ENCODE data around the gene LTBP4. TPM values are rescaled to one million over a fixed set of nuclear protein-coding genes. Genes with fewer than 3 reads are reported as not detected.

LTBP4 gene
- polyA plus RNA-seq, 1 donor (not counting 4 experiments of a cell fraction or from before 2014, with no cell fraction given), result 29.6 TPM

DNA sequence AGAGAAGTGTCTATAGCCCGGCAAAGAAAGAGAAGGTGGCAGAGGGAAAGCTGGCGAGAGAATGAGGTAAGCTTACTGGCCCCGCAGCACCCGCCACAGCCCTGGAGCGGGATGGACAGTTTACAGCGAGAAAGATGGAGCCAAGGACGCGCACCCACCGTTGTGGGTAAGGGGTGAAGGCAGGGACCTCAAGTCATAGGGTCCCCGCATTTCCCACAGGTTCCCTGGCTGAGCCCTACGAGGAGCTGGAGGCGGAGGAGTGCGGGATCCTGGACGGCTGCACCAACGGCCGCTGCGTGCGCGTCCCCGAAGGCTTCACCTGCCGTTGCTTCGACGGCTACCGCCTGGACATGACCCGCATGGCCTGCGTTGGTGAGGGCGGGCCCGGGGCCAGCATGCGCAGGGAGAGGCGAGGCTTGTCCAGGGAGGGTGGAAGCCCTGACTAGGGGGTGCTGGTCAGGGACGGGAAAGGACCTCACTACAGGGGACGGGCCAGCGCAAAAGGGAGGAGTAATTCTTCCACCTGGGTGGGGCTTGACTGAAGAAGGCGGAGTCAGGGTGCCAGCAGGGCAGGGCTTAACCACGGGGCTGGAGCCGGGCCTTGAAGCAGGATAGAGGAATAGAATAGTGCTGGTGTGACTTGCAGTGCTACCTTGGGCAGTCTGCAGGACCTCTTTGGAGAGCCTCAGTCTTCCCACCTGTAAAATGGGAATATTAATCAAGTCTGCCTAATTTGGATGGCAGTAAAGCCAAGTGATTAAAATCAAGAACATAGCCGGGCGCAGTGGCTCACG is 26.5 kb downstream of the LTBP4 start:
- peaks cover 4% of the 10 kb centered on the region for H3K4me1 ChIP-seq (ENCODE audit: control insufficient read depth, extremely low read depth, insufficient read depth, low read length)
- H2AFZ ChIP-seq (ENCODE audit: control insufficient read depth, low read length), result no peak overlapping the region
- no peaks in the 10 kb centered on the region for H3K9me1 ChIP-seq (ENCODE audit: control insufficient read depth, extremely low read depth, insufficient read depth, low read length)
- H3K36me3 ChIP-seq (ENCODE audit: control insufficient read depth in 2 of 2, extremely low read depth in 1 of 2, insufficient read depth in 2 of 2, low read length in 2 of 2), result peaks cover 28 to 30% of the 10 kb centered on the region in 2 experiments
- no peak for DNase-seq (ENCODE audit: low read depth, low spot score)
- no peak overlapping the region for H3K27ac ChIP-seq (ENCODE audit: control insufficient read depth, insufficient read depth, low read length)
- H3K79me2 ChIP-seq (ENCODE audit: control insufficient read depth, insufficient read depth, low read length), result no peaks in the 10 kb centered on the region
- TF ChIP-seq CTCF (optimal IDR thresholded peaks at IDR 0.05 in 1 of 3, IDR thresholded peaks at IDR 0.05 in 1 of 3, conservative IDR thresholded peaks at IDR 0.05 in 1 of 3; ENCODE audit: extremely low read depth in 1 of 3, insufficient read depth in 2 of 3, low read length in 3 of 3) (no peak), EZH2 (IDR thresholded peaks at IDR 0.05; ENCODE audit: low read length) (no peak)
- no peaks in the 10 kb centered on the region for H3K9me3 ChIP-seq (ENCODE audit: control insufficient read depth, low read depth, low read length)
- H3K4me3 ChIP-seq (ENCODE audit: control insufficient read depth in 2 of 3, extremely low read depth in 1 of 3, insufficient read depth in 2 of 3, low read depth in 1 of 3, low read length in 3 of 3), result no peak overlapping the region
- no peak overlapping the region for H3K9ac ChIP-seq (ENCODE audit: control insufficient read depth, extremely low read depth, insufficient read depth, low read length)
- no peak for FAIRE-seq
- no peak overlapping the region for H3K4me2 ChIP-seq (ENCODE audit: control insufficient read depth, extremely low read depth, insufficient read depth, low read depth, low read length)
- no peaks in the 10 kb centered on the region for H3K27me3 ChIP-seq (ENCODE audit: control insufficient read depth, extremely low read depth, insufficient read depth, low read length)
- dilution Hi-C loops (cut with MboI; ENCODE audit: extremely low pct_ligation_motif_present, low sequenced_read_pairs), result no loop called here
- H4K20me1 ChIP-seq (ENCODE audit: control insufficient read depth, extremely low read depth, insufficient read depth, low read length), result no peaks in the 10 kb centered on the region

DNA sequence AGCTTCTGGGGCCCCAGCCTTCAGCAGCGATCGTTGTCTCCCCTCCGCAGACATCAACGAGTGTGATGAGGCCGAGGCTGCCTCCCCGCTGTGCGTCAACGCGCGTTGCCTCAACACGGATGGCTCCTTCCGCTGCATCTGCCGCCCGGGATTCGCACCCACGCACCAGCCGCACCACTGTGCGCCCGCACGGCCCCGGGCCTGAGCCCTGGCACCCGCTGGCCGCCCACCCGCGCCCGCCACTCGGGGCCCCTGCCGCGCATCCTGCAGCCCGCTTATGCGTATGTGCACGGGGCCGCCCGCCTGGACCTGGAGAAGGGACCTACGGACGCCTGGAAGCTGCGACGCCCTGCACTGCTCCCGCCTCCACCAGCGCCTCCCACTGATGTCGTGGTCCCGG is 28.2 kb downstream of the LTBP4 start:
- no peak overlapping the region for H3K27ac ChIP-seq (ENCODE audit: control insufficient read depth, insufficient read depth, low read length)
- dilution Hi-C loops (cut with MboI; ENCODE audit: extremely low pct_ligation_motif_present, low sequenced_read_pairs), result no loop called here
- no peaks in the 10 kb centered on the region for H3K9me3 ChIP-seq (ENCODE audit: control insufficient read depth, low read depth, low read length)
- no peak overlapping the region for H3K9ac ChIP-seq (ENCODE audit: control insufficient read depth, extremely low read depth, insufficient read depth, low read length)
- peaks cover 13% of the 10 kb centered on the region for H3K4me1 ChIP-seq (ENCODE audit: control insufficient read depth, extremely low read depth, insufficient read depth, low read length)
- no peaks in the 10 kb centered on the region for H4K20me1 ChIP-seq (ENCODE audit: control insufficient read depth, extremely low read depth, insufficient read depth, low read length)
- H2AFZ ChIP-seq (ENCODE audit: control insufficient read depth, low read length), result no peak overlapping the region
- FAIRE-seq (no peak), DNase-seq (ENCODE audit: low read depth, low spot score) (no peak)
- no peak for TF ChIP-seq EZH2 (IDR thresholded peaks at IDR 0.05; ENCODE audit: low read length)
- H3K36me3 ChIP-seq (ENCODE audit: control insufficient read depth in 2 of 2, extremely low read depth in 1 of 2, insufficient read depth in 2 of 2, low read length in 2 of 2), result peaks cover 23 to 24% of the 10 kb centered on the region in 2 experiments
- H3K79me2 ChIP-seq (ENCODE audit: control insufficient read depth, insufficient read depth, low read length), result no peaks in the 10 kb centered on the region
- no peak overlapping the region for H3K4me3 ChIP-seq (ENCODE audit: control insufficient read depth in 2 of 3, extremely low read depth in 1 of 3, insufficient read depth in 2 of 3, low read depth in 1 of 3, low read length in 3 of 3)
- peaks cover 3% of the 10 kb centered on the region for H3K9me1 ChIP-seq (ENCODE audit: control insufficient read depth, extremely low read depth, insufficient read depth, low read length)
- H3K4me2 ChIP-seq (ENCODE audit: control insufficient read depth, extremely low read depth, insufficient read depth, low read depth, low read length), result no peak overlapping the region
- H3K27me3 ChIP-seq (ENCODE audit: control insufficient read depth, extremely low read depth, insufficient read depth, low read length), result no peaks in the 10 kb centered on the region
